ENCODE measurements around the gene PAK3. TPM values are rescaled to one million over a fixed set of nuclear protein-coding genes. Genes with fewer than 3 reads are reported as not detected.

PAK3 gene
- 0.07 and 0.30 TPM in 2 replicates for total RNA-seq

GRCh38 chrX:111095974-111096895 lies at the start of gene PAK3:
Gene PAK3, plus strand, starts transcription at chrX:111096191. Its CDS starts 26,913 bp downstream, at chrX:111123104.
- Mint-ChIP-seq H3K27ac (no peak within 1 kb of the TSS), H3K36me3 (ENCODE audit: low read depth) (no peaks in the 10 kb centered on the region), H3K4me3 (peak within 1 kb of the TSS; percentile 84), H3K9me3 (no peaks in the 10 kb centered on the region), H3K27me3 (peaks cover 18% of the 10 kb centered on the region), H3K4me1 (peaks cover 13% of the 10 kb centered on the region)
- DNase-seq = peak; percentile 62
- intact Hi-C loops (cut with micrococcal nuclease) = loop anchor here (5.0 to 10.0 kb wide), 3 partner anchors 79 to 351 kb away; no protein-coding TSS in a partner anchor

GRCh38 chrX:111047575-111047974 lies 48.4 kb upstream of the PAK3 start:
- intact Hi-C loops (cut with micrococcal nuclease) = no loop called here
- H3K27me3 Mint-ChIP-seq = no peaks in the 10 kb centered on the region
- no peaks in the 10 kb centered on the region for H3K9me3 Mint-ChIP-seq
- no peaks in the 10 kb centered on the region for H3K4me1 Mint-ChIP-seq
- no peak overlapping the region for H3K4me3 Mint-ChIP-seq
- no peaks in the 10 kb centered on the region for H3K36me3 Mint-ChIP-seq (ENCODE audit: low read depth)
- no peak overlapping the region for H3K27ac Mint-ChIP-seq
- no peak for DNase-seq

GRCh38 chrX:111052478-111052877 lies 43.5 kb upstream of the PAK3 start:
- Mint-ChIP-seq H3K4me1 (no peaks in the 10 kb centered on the region), H3K27me3 (no peaks in the 10 kb centered on the region), H3K9me3 (no peaks in the 10 kb centered on the region), H3K27ac (no peak overlapping the region), H3K36me3 (ENCODE audit: low read depth) (no peaks in the 10 kb centered on the region), H3K4me3 (no peak overlapping the region)
- DNase-seq = no peak
- intact Hi-C loops (cut with micrococcal nuclease) = no loop called here

- intact Hi-C loops (cut with micrococcal nuclease) = no loop called here
- DNase-seq = no peak
- no peaks in the 10 kb centered on the region for H3K36me3 Mint-ChIP-seq (ENCODE audit: low read depth)
- no peak overlapping the region for H3K4me3 Mint-ChIP-seq
- no peak overlapping the region for H3K27ac Mint-ChIP-seq
- H3K9me3 Mint-ChIP-seq = no peaks in the 10 kb centered on the region
- H3K4me1 Mint-ChIP-seq = no peaks in the 10 kb centered on the region
- H3K27me3 Mint-ChIP-seq = no peaks in the 10 kb centered on the region
These were observed 24.3 kb upstream of the PAK3 start for GRCh38 chrX:111071542-111072277.

- DNase-seq = no peak
- intact Hi-C loops (cut with micrococcal nuclease) = no loop called here
- H3K9me3 Mint-ChIP-seq = no peaks in the 10 kb centered on the region
- H3K4me1 Mint-ChIP-seq = no peaks in the 10 kb centered on the region
- no peaks in the 10 kb centered on the region for H3K36me3 Mint-ChIP-seq (ENCODE audit: low read depth)
- H3K27ac Mint-ChIP-seq = no peak overlapping the region
- no peak overlapping the region for H3K4me3 Mint-ChIP-seq
- no peaks in the 10 kb centered on the region for H3K27me3 Mint-ChIP-seq
These were observed 12.9 kb upstream of the PAK3 start for GRCh38 chrX:111083081-111083480.

- H3K27me3 Mint-ChIP-seq = peaks cover 2% of the 10 kb centered on the region
- no peak overlapping the region for H3K4me3 Mint-ChIP-seq
- no peaks in the 10 kb centered on the region for H3K4me1 Mint-ChIP-seq
These were observed 9.4 kb upstream of the PAK3 start for GRCh38 chrX:111086591-111087006.

GRCh38 chrX:111088628-111089027 lies 7.4 kb upstream of the PAK3 start:
- intact Hi-C loops (cut with micrococcal nuclease) = no loop called here
- H3K27ac Mint-ChIP-seq = no peak overlapping the region

More at GRCh38 chrX:111086591-111087006, 9.4 kb upstream of the PAK3 start:
- H3K9me3 Mint-ChIP-seq = no peaks in the 10 kb centered on the region
- no peak overlapping the region for H3K27ac Mint-ChIP-seq
- intact Hi-C loops (cut with micrococcal nuclease) = no loop called here
- no peaks in the 10 kb centered on the region for H3K36me3 Mint-ChIP-seq (ENCODE audit: low read depth)
- DNase-seq = no peak

GRCh38 chrX:111090458-111090857 lies 5.5 kb upstream of the PAK3 start:
- no peak overlapping the region for H3K27ac Mint-ChIP-seq
- no peaks in the 10 kb centered on the region for H3K9me3 Mint-ChIP-seq
- intact Hi-C loops (cut with micrococcal nuclease) = loop anchor here (10.0 kb wide), 1 partner anchor 84 kb away; no protein-coding TSS in a partner anchor
- no peak for DNase-seq
- no peaks in the 10 kb centered on the region for H3K36me3 Mint-ChIP-seq (ENCODE audit: low read depth)
- peaks cover 13% of the 10 kb centered on the region for H3K27me3 Mint-ChIP-seq
- peaks cover under 1% of the 10 kb centered on the region for H3K4me1 Mint-ChIP-seq
- no peak overlapping the region for H3K4me3 Mint-ChIP-seq

More at GRCh38 chrX:111088628-111089027, 7.4 kb upstream of the PAK3 start:
- Mint-ChIP-seq H3K36me3 (ENCODE audit: low read depth) (no peaks in the 10 kb centered on the region), H3K4me3 (no peak overlapping the region), H3K4me1 (no peaks in the 10 kb centered on the region), H3K9me3 (no peaks in the 10 kb centered on the region), H3K27me3 (peaks cover 7% of the 10 kb centered on the region)
- no peak for DNase-seq

- DNase-seq = peak; percentile 88
- Mint-ChIP-seq H3K36me3 (ENCODE audit: low read depth) (no peaks in the 10 kb centered on the region), H3K4me1 (peaks cover 13% of the 10 kb centered on the region), H3K9me3 (no peaks in the 10 kb centered on the region), H3K27me3 (peaks cover 12% of the 10 kb centered on the region), H3K4me3 (no peak overlapping the region), H3K27ac (no peak overlapping the region)
- intact Hi-C loops (cut with micrococcal nuclease) = loop anchor here (1.0 to 10.0 kb wide), 4 partner anchors 76 to 348 kb away; no protein-coding TSS in a partner anchor
These were observed 2.9 kb downstream of the PAK3 start for GRCh38 chrX:111098874-111099273.

- Mint-ChIP-seq H3K4me3 (no peak overlapping the region), H3K27ac (no peak overlapping the region), H3K27me3 (peaks cover 8% of the 10 kb centered on the region), H3K9me3 (no peaks in the 10 kb centered on the region), H3K4me1 (peaks cover 13% of the 10 kb centered on the region), H3K36me3 (ENCODE audit: low read depth) (no peaks in the 10 kb centered on the region)
- DNase-seq = peak; percentile 68
- intact Hi-C loops (cut with micrococcal nuclease) = no loop called here
These were observed 4.2 kb downstream of the PAK3 start for GRCh38 chrX:111100191-111100590.

- H3K27me3 Mint-ChIP-seq = peaks cover 2% of the 10 kb centered on the region
- no peak overlapping the region for H3K4me3 Mint-ChIP-seq
- H3K4me1 Mint-ChIP-seq = peaks cover 9% of the 10 kb centered on the region
- H3K27ac Mint-ChIP-seq = no peak overlapping the region
- no peaks in the 10 kb centered on the region for H3K36me3 Mint-ChIP-seq (ENCODE audit: low read depth)
- H3K9me3 Mint-ChIP-seq = no peaks in the 10 kb centered on the region
- intact Hi-C loops (cut with micrococcal nuclease) = no loop called here
- DNase-seq = no peak
These were observed 5.6 kb downstream of the PAK3 start for GRCh38 chrX:111101580-111101979.

- Mint-ChIP-seq H3K9me3 (no peaks in the 10 kb centered on the region), H3K27ac (no peak overlapping the region), H3K4me3 (no peak overlapping the region), H3K36me3 (ENCODE audit: low read depth) (no peaks in the 10 kb centered on the region), H3K4me1 (peaks cover 9% of the 10 kb centered on the region), H3K27me3 (peaks cover 2% of the 10 kb centered on the region)
- DNase-seq = no peak
- intact Hi-C loops (cut with micrococcal nuclease) = no loop called here
These were observed 6.6 kb downstream of the PAK3 start for GRCh38 chrX:111102636-111103035.

GRCh38 chrX:111103246-111103645 lies 7.3 kb downstream of the PAK3 start:
- Mint-ChIP-seq H3K4me3 (no peak overlapping the region), H3K36me3 (ENCODE audit: low read depth) (no peaks in the 10 kb centered on the region), H3K9me3 (no peaks in the 10 kb centered on the region), H3K27ac (no peak overlapping the region), H3K27me3 (no peaks in the 10 kb centered on the region), H3K4me1 (peaks cover 6% of the 10 kb centered on the region)
- DNase-seq = no peak
- intact Hi-C loops (cut with micrococcal nuclease) = no loop called here

Data from activated CD4-positive, alpha-beta T cell treated with anti-CD3 and anti-CD28 coated beads, Interleukin-2, amount 10 ng/mL, durations not matched to agents 24 days and 14 days (primary cell).